Heart left ventricle (tissue), 13 donors: Measurements from ENCODE around the gene MYH10.

Experiments used
- POLR2A ChIP-seq, 2 donors: fragments of 450-650 bp; IDR thresholded peaks; one replicate each; pipeline ENCODE4 v1.6.1; 2017; ENCODE audit warnings: antibody characterized with exemption in 2 of 2, mild to moderate bottlenecking in 2 of 2, moderate library complexity in 2 of 2
- TF ChIP-seq, protein P1 (sequence below), 12 donors: fragments of 200-600 bp; sonication (generic) in 4 of 12; IDR thresholded peaks; one replicate each; pipeline versions ENCODE4 v1.5.0 to v1.8.0; 2018 to 2022; ENCODE audit warnings: antibody characterized with exemption in 12 of 12, mild to moderate bottlenecking in 5 of 12
- donor health status: ischemic (EF 13 %, LVEDD 7.1; RV severe dilation, severe dysfunction).
- donor health status: DM: no; HTN: yes; CAD: no.
- donor health status: DM: no; HTN: no; CAD: no.
- donor health status: ischemic (EF 25% LVEDD 6.9; RV normal size, moderate dysfunction).
- donor health status: ischemic (EF 25% LVEDD 5.7; RV mildly dilated, moderate dysfunction).
- donor health status: ischemic (EF 35%, LVEDD 5.7; RV mildly dilated, moderate dysfunction).
- donor health status: nonischemic (EF 11% LVEDD 7.7; RV severe dilation, severe dysfunction).
- donor health status: DM: yes; HTN: yes; CAD: no.
- donor health status: PGD.
- donor health status: ischemic (EF 29% LVEDD 5.4; RV normal size, mild dysfunction).
- donor health status: nonischemic (EF 23%, LVEDD 6.1; RV moderate dilation, normal function).

DNA sequence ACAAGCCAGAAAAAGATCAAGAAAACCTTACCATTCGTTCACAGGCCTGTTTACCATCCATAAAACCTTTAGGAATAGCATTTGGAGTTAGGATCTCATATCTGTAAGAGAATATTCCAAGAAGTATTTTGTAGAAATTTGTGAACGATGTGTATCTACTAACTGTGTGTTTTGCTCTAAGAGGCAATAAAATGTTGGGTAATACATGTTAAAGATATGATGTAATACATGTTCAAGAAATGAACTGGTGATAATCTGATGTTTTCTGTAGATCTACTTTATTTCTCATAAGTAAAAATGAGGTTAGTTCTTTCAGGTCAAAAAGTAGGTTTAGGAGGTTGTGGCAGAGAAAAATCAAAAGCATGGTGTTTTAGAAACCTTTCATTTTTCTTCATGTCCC lies 111.7 kb downstream of the MYH10 start:
- TF ChIP-seq, protein P1, sequence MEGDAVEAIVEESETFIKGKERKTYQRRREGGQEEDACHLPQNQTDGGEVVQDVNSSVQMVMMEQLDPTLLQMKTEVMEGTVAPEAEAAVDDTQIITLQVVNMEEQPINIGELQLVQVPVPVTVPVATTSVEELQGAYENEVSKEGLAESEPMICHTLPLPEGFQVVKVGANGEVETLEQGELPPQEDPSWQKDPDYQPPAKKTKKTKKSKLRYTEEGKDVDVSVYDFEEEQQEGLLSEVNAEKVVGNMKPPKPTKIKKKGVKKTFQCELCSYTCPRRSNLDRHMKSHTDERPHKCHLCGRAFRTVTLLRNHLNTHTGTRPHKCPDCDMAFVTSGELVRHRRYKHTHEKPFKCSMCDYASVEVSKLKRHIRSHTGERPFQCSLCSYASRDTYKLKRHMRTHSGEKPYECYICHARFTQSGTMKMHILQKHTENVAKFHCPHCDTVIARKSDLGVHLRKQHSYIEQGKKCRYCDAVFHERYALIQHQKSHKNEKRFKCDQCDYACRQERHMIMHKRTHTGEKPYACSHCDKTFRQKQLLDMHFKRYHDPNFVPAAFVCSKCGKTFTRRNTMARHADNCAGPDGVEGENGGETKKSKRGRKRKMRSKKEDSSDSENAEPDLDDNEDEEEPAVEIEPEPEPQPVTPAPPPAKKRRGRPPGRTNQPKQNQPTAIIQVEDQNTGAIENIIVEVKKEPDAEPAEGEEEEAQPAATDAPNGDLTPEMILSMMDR (IDR thresholded peaks at IDR 0.05), result no peak
- TF ChIP-seq POLR2A (IDR thresholded peaks at IDR 0.05), result no peak
